T-helper 1 cell treated with Interleukin-12 subunit alpha and Interleukin-12 subunit beta and Interleukin-4 antibody, amounts not matched to agents 30 μg/mL and 1 μg/mL, for 36 hours (primary cell): Measurements from ENCODE around the gene DIPK1C.

Experiments used
- H3K27ac Mint-ChIP-seq: one replicate; pipeline ENCODE4 v1.8.0; 2021; ENCODE audit warnings: mild to moderate bottlenecking, mixed read lengths
- H3K27me3 Mint-ChIP-seq: one replicate; pipeline ENCODE4 v1.8.0; 2021; ENCODE audit warnings: low read depth, mixed read lengths
- H3K36me3 Mint-ChIP-seq: one replicate; pipeline ENCODE4 v1.8.0; 2021; ENCODE audit warnings: low read depth, mixed read lengths
- H3K4me1 Mint-ChIP-seq: one replicate; pipeline ENCODE4 v1.8.0; 2021; ENCODE audit warnings: low read depth, mixed read lengths
- H3K4me3 Mint-ChIP-seq: one replicate; pipeline ENCODE4 v1.8.0; 2021; ENCODE audit warnings: mild to moderate bottlenecking, moderate library complexity, mixed read lengths
- H3K9me3 Mint-ChIP-seq: one replicate; pipeline ENCODE4 v1.8.0; 2021; ENCODE audit warnings: mixed read lengths

The DIPK1C gene

DNA sequence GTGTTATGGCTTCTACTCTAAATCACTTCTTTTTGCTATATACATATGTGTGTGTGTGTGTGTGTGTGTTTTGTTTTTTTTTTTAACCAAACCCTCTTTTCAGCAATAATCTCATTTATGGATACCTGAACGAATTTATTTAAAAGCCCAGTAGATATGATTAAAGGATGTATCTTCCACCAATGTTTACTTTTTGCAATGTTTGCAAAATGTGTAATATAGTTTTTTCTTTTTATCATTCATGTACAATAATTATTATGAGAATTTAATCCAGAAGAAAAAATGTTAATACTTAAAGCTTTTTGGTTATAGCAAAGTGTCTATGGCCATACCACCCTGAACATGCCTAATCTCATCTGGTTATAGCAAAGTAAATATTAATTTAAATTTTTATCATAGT is 37.4 kb upstream of the DIPK1C start:
- H3K9me3 Mint-ChIP-seq = no peaks in the 10 kb centered on the region
- H3K27ac Mint-ChIP-seq = no peak overlapping the region
- no peak overlapping the region for H3K4me3 Mint-ChIP-seq
- H3K4me1 Mint-ChIP-seq = peaks cover 36% of the 10 kb centered on the region
- peaks cover 8% of the 10 kb centered on the region for H3K36me3 Mint-ChIP-seq
- H3K27me3 Mint-ChIP-seq = peaks cover 28% of the 10 kb centered on the region

DNA sequence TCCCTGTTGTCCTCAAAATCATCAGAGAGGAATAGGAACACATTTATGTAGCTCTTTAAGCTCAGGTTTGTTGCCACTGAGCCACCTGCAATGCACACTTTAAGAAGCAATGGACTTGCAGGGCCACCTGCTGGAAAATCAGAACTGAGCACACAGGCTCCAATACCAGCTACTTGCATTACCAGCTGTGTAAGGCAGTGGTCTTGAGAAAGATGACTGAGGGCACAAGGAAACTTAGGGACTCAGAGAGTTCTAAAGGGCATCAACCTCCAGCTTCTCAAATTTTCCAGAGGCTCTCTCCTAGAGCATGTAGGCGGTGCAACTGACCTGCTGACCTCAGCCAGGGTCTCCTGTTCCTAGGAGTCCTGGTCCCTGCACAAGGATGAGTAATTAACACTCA is 36.6 kb upstream of the DIPK1C start:
- Mint-ChIP-seq H3K36me3 (peaks cover 5% of the 10 kb centered on the region), H3K4me1 (peaks cover 27% of the 10 kb centered on the region), H3K4me3 (no peak overlapping the region), H3K27ac (no peak overlapping the region), H3K9me3 (no peaks in the 10 kb centered on the region), H3K27me3 (peaks cover 34% of the 10 kb centered on the region)

DNA sequence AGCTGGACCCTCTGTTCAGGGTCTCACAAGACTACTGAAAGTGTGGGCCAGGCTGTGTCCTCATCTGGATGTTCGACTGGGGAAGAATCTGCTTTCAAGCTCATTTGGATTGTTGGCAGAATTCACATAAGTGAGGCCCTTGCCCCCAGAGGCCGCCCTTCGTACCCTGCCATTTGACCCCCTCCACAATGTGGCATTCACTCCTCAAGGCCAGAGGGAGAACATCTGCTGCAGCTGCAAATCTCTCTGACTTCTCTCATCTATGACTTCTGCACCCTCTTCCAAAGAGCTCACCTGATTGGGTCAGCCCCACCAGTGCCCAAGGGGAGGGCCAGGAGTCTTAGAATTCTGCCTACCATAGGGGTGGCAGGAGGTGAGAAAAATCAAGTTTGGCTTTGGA is 35.2 kb upstream of the DIPK1C start:
- Mint-ChIP-seq H3K4me1 (peaks cover 15% of the 10 kb centered on the region), H3K36me3 (peaks cover 4% of the 10 kb centered on the region), H3K9me3 (no peaks in the 10 kb centered on the region), H3K4me3 (no peak overlapping the region), H3K27ac (no peak overlapping the region), H3K27me3 (peaks cover 34% of the 10 kb centered on the region)

DNA sequence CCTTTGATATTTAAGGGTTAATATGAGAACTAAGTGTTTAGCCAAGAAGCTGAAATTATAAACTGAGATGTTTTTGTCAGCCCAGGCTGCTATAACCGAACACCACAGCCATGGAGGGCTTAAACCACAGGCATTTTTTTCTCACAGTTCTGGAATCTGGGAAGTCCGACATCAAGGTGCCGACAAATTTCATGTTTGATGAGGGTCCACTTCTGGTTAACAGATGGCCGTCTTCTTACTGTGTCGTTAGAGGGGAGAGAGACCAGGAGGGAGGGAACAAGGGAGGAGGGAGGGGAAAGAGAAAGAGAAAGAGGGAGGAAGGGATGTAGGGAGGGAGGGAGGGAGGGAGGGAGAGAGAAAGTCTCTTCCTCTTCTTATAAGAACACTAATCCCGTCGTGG is 32.6 kb upstream of the DIPK1C start:
- Mint-ChIP-seq H3K36me3 (no peaks in the 10 kb centered on the region), H3K9me3 (no peaks in the 10 kb centered on the region), H3K27me3 (peaks cover 33% of the 10 kb centered on the region), H3K4me3 (no peak overlapping the region), H3K4me1 (peaks cover 8% of the 10 kb centered on the region), H3K27ac (no peak overlapping the region)

DNA sequence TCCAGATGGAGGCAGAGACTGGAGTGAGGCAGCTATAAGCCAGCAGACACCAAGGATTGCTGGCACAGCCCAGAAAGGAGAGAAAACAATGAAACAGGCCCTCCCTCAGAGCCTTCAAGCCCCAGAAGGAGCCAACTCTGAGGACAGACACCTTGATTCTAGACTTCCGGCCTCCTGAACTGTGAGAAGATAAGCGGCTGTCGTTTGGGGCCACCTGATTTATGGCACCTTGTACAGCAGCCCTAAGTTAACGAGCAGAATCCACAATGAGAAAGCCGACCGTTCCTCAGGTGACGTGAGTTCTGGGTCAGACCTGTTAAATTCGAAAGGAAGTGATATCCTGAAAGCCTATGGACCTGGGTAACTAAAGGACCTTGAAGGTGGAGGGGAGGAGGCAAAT is 31.8 kb upstream of the DIPK1C start:
- H3K4me1 Mint-ChIP-seq = peaks cover 12% of the 10 kb centered on the region
- no peaks in the 10 kb centered on the region for H3K9me3 Mint-ChIP-seq
- no peak overlapping the region for H3K4me3 Mint-ChIP-seq
- H3K27me3 Mint-ChIP-seq = peaks cover 28% of the 10 kb centered on the region
- no peak overlapping the region for H3K27ac Mint-ChIP-seq
- no peaks in the 10 kb centered on the region for H3K36me3 Mint-ChIP-seq

DNA sequence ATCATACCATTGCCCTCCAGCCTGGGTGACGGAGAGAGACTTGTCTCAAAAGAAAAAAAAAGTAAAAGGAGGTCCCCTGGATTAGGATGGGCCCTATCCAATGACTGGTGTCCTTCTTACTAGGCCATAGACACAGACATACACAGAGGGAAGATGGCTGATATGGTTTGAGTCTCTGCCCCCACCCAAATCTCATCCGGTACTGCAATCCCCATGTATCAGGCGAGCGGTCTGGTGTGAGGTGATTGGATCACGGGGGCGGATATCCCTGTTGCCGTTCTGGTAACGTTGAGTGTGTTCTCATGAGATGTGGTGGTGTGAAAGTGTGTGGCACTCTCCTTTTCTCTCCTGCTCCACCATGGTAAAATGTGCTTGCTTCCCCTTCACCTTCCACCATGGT is 31.2 kb upstream of the DIPK1C start:
- no peak overlapping the region for H3K4me3 Mint-ChIP-seq
- H3K4me1 Mint-ChIP-seq = peaks cover 9% of the 10 kb centered on the region
- no peaks in the 10 kb centered on the region for H3K9me3 Mint-ChIP-seq
- peaks cover 23% of the 10 kb centered on the region for H3K27me3 Mint-ChIP-seq
- H3K27ac Mint-ChIP-seq = no peak overlapping the region
- no peaks in the 10 kb centered on the region for H3K36me3 Mint-ChIP-seq

DNA sequence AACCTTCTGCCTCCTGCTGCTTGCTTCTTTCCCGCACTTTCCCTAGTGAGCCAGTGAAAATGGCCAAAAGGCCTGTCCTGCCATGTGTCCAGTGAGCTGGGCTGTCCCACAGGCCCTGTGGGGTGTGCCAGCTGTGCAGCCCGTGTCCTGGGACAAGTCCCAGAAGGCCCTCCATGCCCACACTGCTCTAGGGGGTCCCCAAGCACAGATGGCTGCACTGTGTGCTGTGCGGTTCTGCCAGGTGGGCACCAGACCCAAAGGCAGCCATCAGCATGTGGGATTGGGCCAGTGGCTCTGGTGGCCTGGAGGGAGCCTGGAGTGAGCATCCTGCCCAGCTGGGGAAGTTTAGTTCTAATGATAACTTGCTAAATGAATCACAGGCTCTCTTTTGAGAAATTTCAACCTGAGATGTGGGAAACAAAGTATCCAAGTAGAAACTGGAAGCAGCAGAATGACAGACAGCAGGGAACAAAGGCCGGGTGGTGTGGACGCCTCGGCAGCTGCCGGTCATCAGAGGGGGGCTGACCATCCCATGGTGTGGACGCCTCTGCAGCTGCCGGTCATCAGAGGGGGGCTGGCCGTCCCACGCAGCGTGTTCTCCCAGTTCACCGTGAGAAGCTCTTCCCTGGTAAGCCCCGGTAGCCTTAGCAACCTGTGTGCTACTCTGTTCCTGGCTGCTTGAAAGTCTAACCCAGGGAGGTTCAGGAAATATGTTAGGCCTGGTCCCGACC is 29.2 kb upstream of the DIPK1C start:
- peaks cover 9% of the 10 kb centered on the region for H3K4me1 Mint-ChIP-seq
- no peaks in the 10 kb centered on the region for H3K36me3 Mint-ChIP-seq
- no peak overlapping the region for H3K27ac Mint-ChIP-seq
- no peak overlapping the region for H3K4me3 Mint-ChIP-seq
- peaks cover 15% of the 10 kb centered on the region for H3K27me3 Mint-ChIP-seq
- no peaks in the 10 kb centered on the region for H3K9me3 Mint-ChIP-seq

DNA sequence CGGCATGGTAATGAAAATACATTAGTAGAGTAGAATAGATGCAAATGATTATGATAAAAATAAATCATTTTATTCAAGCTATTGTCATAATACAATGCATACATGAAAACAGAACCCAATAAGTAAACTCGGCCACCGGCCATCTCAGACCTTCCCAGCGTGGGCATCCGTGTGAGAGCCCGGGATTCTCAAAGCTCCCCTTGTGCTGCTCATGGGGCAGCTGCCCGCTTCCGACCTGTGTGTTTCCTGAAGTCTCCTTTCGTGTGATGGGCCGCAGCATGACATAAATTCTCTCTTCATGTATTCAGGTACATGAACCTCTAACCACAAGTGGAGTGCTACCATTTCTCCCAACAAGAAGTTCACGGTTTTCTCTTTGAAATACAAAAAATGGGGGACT is 25.6 kb upstream of the DIPK1C start:
- Mint-ChIP-seq H3K27ac (no peak overlapping the region), H3K36me3 (no peaks in the 10 kb centered on the region), H3K4me3 (no peak overlapping the region), H3K4me1 (peaks cover 9% of the 10 kb centered on the region), H3K27me3 (peaks cover 8% of the 10 kb centered on the region), H3K9me3 (no peaks in the 10 kb centered on the region)

DNA sequence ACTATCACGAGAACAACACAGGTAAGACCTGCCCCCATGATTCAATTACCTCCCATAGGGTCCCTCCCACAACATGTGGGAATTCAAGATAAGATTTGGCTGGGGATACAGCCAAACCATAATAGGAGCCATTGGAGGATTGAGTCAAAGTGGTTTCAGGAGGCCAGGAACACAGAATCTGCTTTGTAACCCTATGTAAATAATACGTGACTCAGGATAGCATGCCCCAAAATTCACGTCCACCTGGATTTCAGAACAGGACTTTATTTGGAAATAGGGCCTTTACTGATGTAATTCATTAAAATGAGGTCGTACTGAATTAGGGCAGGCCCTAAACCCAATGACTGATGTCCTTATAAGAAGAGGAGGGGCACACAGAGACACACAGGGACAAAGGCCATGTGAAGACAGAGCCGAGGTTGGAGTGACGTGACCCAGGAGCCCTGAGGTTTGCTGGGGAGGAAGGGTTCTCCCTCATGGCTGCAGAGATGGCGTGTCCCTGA is 23.1 kb upstream of the DIPK1C start:
- no peaks in the 10 kb centered on the region for H3K9me3 Mint-ChIP-seq
- no peak overlapping the region for H3K27ac Mint-ChIP-seq
- H3K27me3 Mint-ChIP-seq = peaks cover 4% of the 10 kb centered on the region
- H3K4me3 Mint-ChIP-seq = no peak overlapping the region
- no peaks in the 10 kb centered on the region for H3K36me3 Mint-ChIP-seq
- peaks cover 7% of the 10 kb centered on the region for H3K4me1 Mint-ChIP-seq

DNA sequence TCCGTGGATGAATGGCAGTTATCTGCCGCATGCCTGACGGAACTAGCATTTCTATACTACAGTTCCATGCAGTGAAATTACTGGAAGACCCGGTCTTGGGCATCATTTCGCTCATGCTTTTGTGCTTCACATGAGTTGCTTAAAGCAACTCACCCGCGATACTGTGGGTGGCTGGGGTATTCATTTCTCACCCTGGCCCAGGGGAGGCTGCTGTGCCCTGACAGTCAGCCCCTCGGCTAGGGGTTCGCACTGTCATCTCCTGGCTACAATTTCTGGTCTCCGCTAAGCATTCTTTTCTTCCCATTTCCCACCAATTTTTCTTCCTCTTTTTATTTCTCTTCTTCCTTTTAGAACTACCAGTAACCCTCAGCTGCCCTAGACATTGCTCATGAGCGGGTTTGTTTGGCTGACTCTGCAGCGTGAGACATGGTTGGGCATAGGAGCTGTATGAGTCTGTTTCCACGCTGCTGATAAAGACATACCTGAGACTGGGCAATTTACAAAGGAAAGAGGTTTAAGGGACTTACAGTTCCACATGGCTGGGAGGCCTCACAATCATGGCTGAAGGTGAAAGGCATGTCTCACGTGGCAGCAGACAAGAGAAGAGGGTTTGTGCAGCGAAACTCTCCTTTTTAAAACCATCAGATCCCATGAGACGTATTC is 22.5 kb upstream of the DIPK1C start:
- Mint-ChIP-seq H3K4me1 (peaks cover 3% of the 10 kb centered on the region), H3K36me3 (no peaks in the 10 kb centered on the region), H3K27me3 (peaks cover 4% of the 10 kb centered on the region), H3K4me3 (no peak overlapping the region), H3K9me3 (no peaks in the 10 kb centered on the region), H3K27ac (no peak overlapping the region)

DNA sequence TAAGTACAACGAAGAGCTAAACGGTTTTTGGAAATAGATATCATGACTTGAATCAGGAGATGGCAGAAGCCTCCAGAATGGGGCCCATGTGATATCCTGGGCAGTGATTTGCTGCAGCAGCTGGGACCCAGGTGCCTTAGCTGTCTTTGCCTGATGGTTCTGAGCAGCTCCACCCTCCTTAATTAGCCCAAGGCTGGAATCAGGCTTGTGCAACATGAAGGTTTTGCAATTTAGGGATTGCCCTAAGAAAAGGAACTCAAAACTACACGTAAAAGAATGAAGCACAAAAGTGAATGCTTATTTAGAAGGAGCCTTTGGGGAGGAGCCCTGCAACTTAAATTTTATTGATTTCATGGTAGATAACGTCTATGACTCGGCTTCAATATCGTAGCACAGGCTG is 21.8 kb upstream of the DIPK1C start:
- Mint-ChIP-seq H3K4me1 (no peaks in the 10 kb centered on the region), H3K27ac (no peak overlapping the region), H3K36me3 (no peaks in the 10 kb centered on the region), H3K9me3 (no peaks in the 10 kb centered on the region), H3K4me3 (no peak overlapping the region), H3K27me3 (peaks cover 4% of the 10 kb centered on the region)

DNA sequence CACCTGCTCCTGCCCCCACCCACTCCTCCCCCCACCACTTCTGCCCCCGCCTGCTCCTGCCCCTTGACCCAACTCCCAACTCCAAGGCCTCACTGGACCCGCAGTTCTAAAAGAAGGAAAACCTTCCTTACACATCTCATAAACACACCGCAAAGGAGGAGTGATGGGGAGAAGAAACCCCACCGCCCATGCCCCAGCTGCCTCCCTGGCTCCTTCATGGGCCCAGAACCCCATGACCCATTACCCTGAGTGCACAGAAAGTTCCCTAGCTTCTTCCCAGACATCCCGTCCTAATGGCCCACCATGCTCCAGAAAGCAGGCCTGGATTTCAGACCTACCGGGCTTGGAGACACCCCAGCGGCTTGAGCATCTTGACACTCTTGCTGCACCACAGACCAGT is 21.2 kb upstream of the DIPK1C start:
- no peaks in the 10 kb centered on the region for H3K4me1 Mint-ChIP-seq
- H3K27me3 Mint-ChIP-seq = peaks cover 4% of the 10 kb centered on the region
- H3K36me3 Mint-ChIP-seq = no peaks in the 10 kb centered on the region
- no peak overlapping the region for H3K4me3 Mint-ChIP-seq
- no peaks in the 10 kb centered on the region for H3K9me3 Mint-ChIP-seq
- H3K27ac Mint-ChIP-seq = no peak overlapping the region

DNA sequence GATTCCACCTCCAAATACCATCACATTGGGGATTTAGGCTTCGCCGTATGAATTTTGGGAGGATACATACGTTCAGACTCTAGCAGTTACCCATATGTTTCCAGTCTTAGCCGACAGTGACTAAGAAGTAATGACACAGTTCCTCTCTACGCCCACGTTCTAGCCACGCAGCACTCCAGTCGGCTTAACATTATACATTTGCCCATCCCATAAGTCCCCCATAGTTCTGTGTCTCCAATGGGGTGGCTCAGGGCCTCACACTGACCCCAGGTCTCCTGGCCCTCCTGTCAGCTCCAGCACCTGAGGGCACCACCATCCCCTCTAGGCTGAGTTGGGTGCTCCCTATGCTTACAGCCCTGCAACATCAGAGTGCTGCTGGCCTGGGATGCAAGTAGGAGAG is 20.7 kb upstream of the DIPK1C start:
- H3K4me3 Mint-ChIP-seq = no peak overlapping the region
- H3K4me1 Mint-ChIP-seq = no peaks in the 10 kb centered on the region
- H3K9me3 Mint-ChIP-seq = no peaks in the 10 kb centered on the region
- H3K27ac Mint-ChIP-seq = no peak overlapping the region
- peaks cover 1% of the 10 kb centered on the region for H3K27me3 Mint-ChIP-seq
- no peaks in the 10 kb centered on the region for H3K36me3 Mint-ChIP-seq

DNA sequence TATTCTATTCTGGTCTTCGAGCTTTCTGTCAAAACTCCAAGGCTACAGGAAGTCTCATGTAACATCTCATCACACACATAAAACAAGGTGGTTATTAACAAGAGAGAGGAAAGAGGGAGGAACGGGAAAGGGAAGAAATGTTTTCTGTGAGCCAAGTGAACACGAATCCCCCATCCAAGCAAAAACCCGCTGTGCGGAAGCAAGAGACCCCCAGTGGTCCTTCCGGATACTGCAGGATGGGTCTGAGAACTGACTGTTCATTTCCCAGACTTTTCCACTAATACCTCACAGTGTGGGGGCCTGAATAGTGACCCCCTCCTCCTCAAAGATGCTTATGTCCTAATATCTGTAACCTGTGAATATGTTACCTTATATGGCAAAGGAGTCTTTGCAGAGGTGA is 19.0 kb upstream of the DIPK1C start:
- Mint-ChIP-seq H3K9me3 (no peaks in the 10 kb centered on the region), H3K27me3 (no peaks in the 10 kb centered on the region), H3K27ac (no peak overlapping the region), H3K36me3 (no peaks in the 10 kb centered on the region), H3K4me3 (no peak overlapping the region), H3K4me1 (no peaks in the 10 kb centered on the region)

DNA sequence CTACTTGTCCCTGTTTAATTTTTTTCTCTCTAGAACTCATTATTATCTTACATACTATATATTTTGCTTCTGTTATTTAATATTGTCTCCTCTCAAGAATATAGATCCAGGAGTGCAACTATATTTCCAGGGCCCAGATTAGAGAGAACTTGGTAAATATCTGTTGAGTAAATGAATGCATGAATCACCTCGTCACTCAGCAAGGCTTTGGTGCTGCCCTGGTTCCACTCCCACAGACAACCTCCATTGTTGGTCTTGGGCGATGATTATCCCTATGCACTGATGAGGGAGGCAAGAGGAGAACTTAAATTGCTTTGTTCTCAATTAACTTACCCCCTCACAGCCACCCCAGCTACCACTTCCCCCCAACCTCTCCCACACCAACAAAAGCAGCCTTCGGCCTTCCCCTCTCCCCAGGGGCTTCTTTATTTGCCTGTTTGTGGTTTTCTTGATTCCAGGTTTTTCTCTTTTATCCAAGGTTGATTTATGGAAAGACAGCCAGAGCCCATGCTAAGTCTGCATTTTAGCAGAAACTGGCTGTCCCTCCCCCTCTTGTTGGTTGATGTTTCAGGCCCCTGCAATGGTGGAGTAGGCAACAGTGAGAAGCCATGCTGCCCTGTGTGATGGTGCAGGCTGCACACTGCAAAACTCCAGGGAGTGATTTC is 17.0 kb upstream of the DIPK1C start:
- H3K36me3 Mint-ChIP-seq = no peaks in the 10 kb centered on the region
- no peak overlapping the region for H3K4me3 Mint-ChIP-seq
- no peak overlapping the region for H3K27ac Mint-ChIP-seq

More for the DNA sequence above, 17.0 kb upstream of the DIPK1C start:
- H3K9me3 Mint-ChIP-seq = no peaks in the 10 kb centered on the region
- H3K27me3 Mint-ChIP-seq = peaks cover 13% of the 10 kb centered on the region
- H3K4me1 Mint-ChIP-seq = no peaks in the 10 kb centered on the region
